Mucosa of rectum (tissue), 2 donors: ENCODE data around the gene SDCCAG8.
A peak's percentile ranks its signal among the peaks of the same experiment; 100 is the strongest.

Experiments
- H3K27ac ChIP-seq, 2 donors: one replicate each; pipeline ENCODE4 v1.7.0; 2013; ENCODE audit warnings: inconsistent platforms in 2 of 2, low read depth in 2 of 2, low read length in 2 of 2
- H3K27me3 ChIP-seq, 2 donors: one replicate each; pipeline ENCODE4 v1.7.0; 2013; ENCODE audit warnings: low read length in 2 of 2; ENCODE audit not compliant: control insufficient read depth in 2 of 2, insufficient read depth in 2 of 2
- H3K36me3 ChIP-seq, 2 donors: one replicate each; pipeline ENCODE4 v1.7.0; 2013; ENCODE audit warnings: low read length in 2 of 2; ENCODE audit not compliant: control insufficient read depth in 2 of 2, insufficient read depth in 2 of 2
- H3K4me1 ChIP-seq, 2 donors: one replicate each; pipeline ENCODE4 v1.7.0; 2013; ENCODE audit warnings: low read length in 2 of 2, mild to moderate bottlenecking in 1 of 2; ENCODE audit not compliant: control insufficient read depth in 2 of 2, insufficient read depth in 2 of 2
- H3K4me3 ChIP-seq, 2 donors: one replicate each; pipeline ENCODE4 v1.7.0; 2013; ENCODE audit warnings: low read length in 2 of 2
- H3K9ac ChIP-seq, 2 donors: one replicate each; pipeline ENCODE4 v1.7.0; 2013; ENCODE audit warnings: low read length in 2 of 2, low read depth in 1 of 2, mild to moderate bottlenecking in 1 of 2
- H3K9me3 ChIP-seq, 2 donors: one replicate each; pipeline ENCODE4 v1.7.0; 2013; ENCODE audit warnings: low read length in 2 of 2; ENCODE audit not compliant: control insufficient read depth in 2 of 2
- donor health status: healthy.
- donor health status: Normal muscosa, but diverticular disease.

Gene SDCCAG8

DNA sequence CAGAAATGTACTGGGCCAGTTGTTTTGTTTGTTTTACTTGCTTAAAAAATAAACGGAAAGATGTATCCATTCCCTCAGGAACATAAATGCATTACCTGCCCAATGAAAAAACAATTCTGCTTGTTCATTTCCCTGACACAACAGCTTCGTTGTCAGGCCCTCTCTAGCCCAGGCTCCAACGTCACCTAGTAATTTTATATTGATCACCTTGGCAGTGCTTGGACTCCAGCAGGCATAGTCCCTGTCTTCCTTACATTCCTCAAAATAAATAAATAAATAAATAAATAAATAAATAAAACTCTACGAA lies 2.0 kb upstream of the SDCCAG8 start:
- Histone ChIP-seq H3K4me1 (peaks cover 7 to 10% of the 10 kb centered on the region in 2 donors), H3K4me3 (peak overlapping the region; percentile 86 to 91), H3K9ac (peak overlapping the region in 1 of 2 donors; percentile 61), H3K27me3 (no peaks in the 10 kb centered on the region), H3K9me3 (no peaks in the 10 kb centered on the region), H3K27ac (peak overlapping the region; percentile 93 to 97), H3K36me3 (no peaks in the 10 kb centered on the region)

GRCh38 chr1:243254233-243254926 lies 1.5 kb upstream of the SDCCAG8 start:
- Histone ChIP-seq H3K27me3 (no peaks in the 10 kb centered on the region), H3K27ac (peak overlapping the region; percentile 93 to 97), H3K4me1 (peaks cover 7 to 10% of the 10 kb centered on the region in 2 donors), H3K36me3 (no peaks in the 10 kb centered on the region), H3K9me3 (no peaks in the 10 kb centered on the region), H3K9ac (peak overlapping the region; percentile 93 to 97), H3K4me3 (peak overlapping the region; percentile 91 to 96)

GRCh38 chr1:243254927-243255790 lies 682 bp upstream of the SDCCAG8 start, which contains the start of gene CEP170:
CEP170 (minus strand) TSS chr1:243255281; CDS start chr1:243225280, 30,001 bp downstream.
- peak within 1 kb of the TSS; percentile 93 to 97 for H3K27ac ChIP-seq
- peak within 1 kb of the TSS; percentile 93 to 97 for H3K9ac ChIP-seq
- no peaks in the 10 kb centered on the region for H3K36me3 ChIP-seq
- H3K27me3 ChIP-seq = no peaks in the 10 kb centered on the region
- H3K4me3 ChIP-seq = peak within 1 kb of the TSS; percentile 91 to 96
- no peaks in the 10 kb centered on the region for H3K9me3 ChIP-seq
- H3K4me1 ChIP-seq = peaks cover 7 to 10% of the 10 kb centered on the region in 2 donors

GRCh38 chr1:243256590-243256989 lies 749 bp downstream of the SDCCAG8 start:
- Histone ChIP-seq H3K4me1 (peaks cover 7 to 10% of the 10 kb centered on the region in 2 donors), H3K27me3 (no peaks in the 10 kb centered on the region), H3K27ac (peak overlapping the region; percentile 93 to 97), H3K9me3 (no peaks in the 10 kb centered on the region), H3K4me3 (peak overlapping the region; percentile 91 to 96), H3K9ac (peak overlapping the region; percentile 93 to 97), H3K36me3 (no peaks in the 10 kb centered on the region)

- Histone ChIP-seq H3K36me3 (no peaks in the 10 kb centered on the region), H3K27me3 (no peaks in the 10 kb centered on the region), H3K9ac (no peak overlapping the region), H3K4me3 (no peak overlapping the region), H3K9me3 (no peaks in the 10 kb centered on the region), H3K4me1 (peaks cover 7 to 10% of the 10 kb centered on the region in 2 donors), H3K27ac (no peak overlapping the region)
Measured at GRCh38 chr1:243257189-243257588, 1.3 kb downstream of the SDCCAG8 start.

DNA sequence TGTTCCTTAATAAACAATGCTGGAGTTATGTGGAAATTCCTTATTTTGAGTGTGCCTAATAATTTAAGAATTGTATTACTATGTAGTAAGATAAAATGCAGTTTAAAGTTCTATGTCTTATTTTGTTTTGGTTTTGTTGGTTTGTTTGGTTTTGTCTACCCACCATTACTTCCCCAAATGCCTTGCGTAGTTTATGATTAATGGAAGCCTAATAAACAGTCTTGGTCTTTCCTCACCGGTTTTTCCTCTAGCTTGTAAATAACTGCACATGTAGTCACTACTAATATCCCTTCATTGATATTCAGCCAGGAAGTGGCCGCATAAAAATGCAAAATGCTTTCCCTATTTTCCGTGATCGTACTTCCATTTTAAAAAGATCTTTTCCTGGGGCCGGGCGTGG lies 2.9 kb downstream of the SDCCAG8 start:
- Histone ChIP-seq H3K27me3 (no peaks in the 10 kb centered on the region), H3K4me3 (no peak overlapping the region), H3K9ac (no peak overlapping the region), H3K9me3 (no peaks in the 10 kb centered on the region), H3K36me3 (no peaks in the 10 kb centered on the region), H3K27ac (no peak overlapping the region), H3K4me1 (peaks cover 7 to 9% of the 10 kb centered on the region in 2 donors)

GRCh38 chr1:243260221-243260880 lies 4.5 kb downstream of the SDCCAG8 start:
- no peaks in the 10 kb centered on the region for H3K9me3 ChIP-seq
- H3K4me1 ChIP-seq = peaks cover 7% of the 10 kb centered on the region in 2 donors
- no peak overlapping the region for H3K9ac ChIP-seq
- H3K27me3 ChIP-seq = no peaks in the 10 kb centered on the region
- no peaks in the 10 kb centered on the region for H3K36me3 ChIP-seq
- no peak overlapping the region for H3K27ac ChIP-seq
- H3K4me3 ChIP-seq = no peak overlapping the region

- Histone ChIP-seq H3K4me1 (peaks cover 5% of the 10 kb centered on the region in 2 donors), H3K4me3 (no peak overlapping the region), H3K27ac (no peak overlapping the region), H3K36me3 (no peaks in the 10 kb centered on the region), H3K9ac (no peak overlapping the region), H3K27me3 (no peaks in the 10 kb centered on the region), H3K9me3 (no peaks in the 10 kb centered on the region)
Measured at GRCh38 chr1:243261390-243261789, 5.5 kb downstream of the SDCCAG8 start.

DNA sequence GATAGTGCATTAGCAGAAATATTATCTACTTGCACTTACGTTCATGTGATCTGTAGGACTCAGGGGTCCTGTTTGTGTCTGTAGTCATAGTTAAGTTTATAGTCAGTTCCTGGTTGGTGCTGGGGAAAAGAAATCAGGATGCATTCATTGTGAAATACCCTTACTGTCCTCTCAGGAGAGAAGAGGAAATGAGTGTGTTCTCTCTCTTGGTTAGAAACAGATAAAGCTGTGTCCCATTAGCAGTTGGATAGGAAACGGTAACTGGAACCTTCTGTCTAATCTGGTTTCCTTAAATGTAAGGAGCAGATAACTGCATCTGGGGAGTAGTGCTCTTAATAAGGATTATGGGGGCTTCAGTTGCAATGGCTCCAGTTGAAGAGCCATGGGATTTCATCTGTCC lies 8.9 kb downstream of the SDCCAG8 start:
- H3K4me3 ChIP-seq = no peak overlapping the region
- no peaks in the 10 kb centered on the region for H3K9me3 ChIP-seq
- no peaks in the 10 kb centered on the region for H3K36me3 ChIP-seq
- no peaks in the 10 kb centered on the region for H3K27me3 ChIP-seq
- no peak overlapping the region for H3K9ac ChIP-seq
- no peak overlapping the region for H3K27ac ChIP-seq
- H3K4me1 ChIP-seq = no peaks in the 10 kb centered on the region

DNA sequence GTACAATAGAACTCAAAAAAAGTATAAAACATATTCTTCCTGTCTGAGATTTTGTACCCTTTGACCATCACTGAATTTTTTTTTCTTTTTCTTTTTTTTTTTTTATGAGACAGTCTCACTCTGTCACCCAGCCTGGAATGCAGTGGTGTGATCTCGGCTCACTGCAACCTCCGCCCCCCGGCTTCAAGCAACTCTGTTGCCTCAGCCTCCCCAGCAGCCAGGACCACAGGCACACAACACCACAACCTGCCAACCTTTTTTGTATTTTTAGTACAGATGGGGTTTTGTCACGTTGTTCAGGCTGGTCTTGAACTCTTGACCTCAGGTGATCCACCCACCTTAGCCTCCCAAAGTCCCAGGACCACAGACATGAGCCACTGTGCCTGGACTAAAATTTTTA lies 10.4 kb downstream of the SDCCAG8 start:
- Histone ChIP-seq H3K4me3 (no peak overlapping the region), H3K4me1 (no peaks in the 10 kb centered on the region), H3K9me3 (no peaks in the 10 kb centered on the region), H3K9ac (no peak overlapping the region), H3K27ac (no peak overlapping the region), H3K36me3 (no peaks in the 10 kb centered on the region), H3K27me3 (no peaks in the 10 kb centered on the region)
